Dermis microvascular lymphatic vessel endothelial cell (primary cell): Measurements from ENCODE around the gene PREP. TPM values are rescaled to one million over a fixed set of nuclear protein-coding genes. Genes with fewer than 3 reads are reported as not detected.

ENCODE experiments used
- DNase-seq, 2 donors: peaks; one replicate each; pipeline versions ENCODE4 v3.0.0 to v3.0.0-alpha.2; 2010; ENCODE audit warnings: low read depth in 2 of 2
- total RNA-seq: library from RNA; depleted of rRNA; stranded (reverse); fragments of >200 nt; gene quantifications from 2 replicates; pipeline ENCODE4 v1.2.1, GENCODE V29; 2014

Gene PREP
- total RNA-seq, 1 donor from 2014 or later = 14.4 TPM

GRCh38 chr6:105397987-105398386 is 4.9 kb downstream of the PREP start:
- peak in 1 of 2 donors; percentile 50 for DNase-seq

GRCh38 chr6:105391705-105392104 is 11.2 kb downstream of the PREP start:
- DNase-seq = no peak

GRCh38 chr6:105389543-105389942 is 13.3 kb downstream of the PREP start:
- DNase-seq = no peak

GRCh38 chr6:105388392-105388791 is 14.5 kb downstream of the PREP start:
- no peak for DNase-seq

- DNase-seq = no peak
These were observed 18.9 kb downstream of the PREP start for GRCh38 chr6:105384004-105384403.

- no peak for DNase-seq
These were observed 19.9 kb downstream of the PREP start for GRCh38 chr6:105382958-105383357.

GRCh38 chr6:105382496-105382895 is 20.4 kb downstream of the PREP start:
- DNase-seq = peak in 1 of 2 donors; percentile 26

- no peak for DNase-seq
These were observed 22.2 kb downstream of the PREP start for GRCh38 chr6:105380634-105381033.

GRCh38 chr6:105375797-105376196 is 27.1 kb downstream of the PREP start:
- no peak for DNase-seq

GRCh38 chr6:105374010-105374420 is 28.9 kb downstream of the PREP start:
- peak; percentile 16 to 56 for DNase-seq

- DNase-seq = no peak
These were observed 29.4 kb downstream of the PREP start for GRCh38 chr6:105373481-105373880.

GRCh38 chr6:105372849-105373182 is 30.1 kb downstream of the PREP start:
- no peak for DNase-seq

GRCh38 chr6:105372142-105372848 is 30.6 kb downstream of the PREP start:
- DNase-seq = no peak

GRCh38 chr6:105370351-105370750 is 32.5 kb downstream of the PREP start:
- DNase-seq = no peak

- DNase-seq = no peak
These were observed 33.7 kb downstream of the PREP start for GRCh38 chr6:105369145-105369544.

- DNase-seq = peak in 1 of 2 donors; percentile 51
These were observed 38.6 kb downstream of the PREP start for GRCh38 chr6:105364243-105364642.

- no peak for DNase-seq
These were observed 39.7 kb downstream of the PREP start for GRCh38 chr6:105363100-105363754.

GRCh38 chr6:105359419-105360370 is 43.2 kb downstream of the PREP start:
- DNase-seq = peak in 1 of 2 donors; percentile 34

- DNase-seq = no peak
These were observed 45.7 kb downstream of the PREP start for GRCh38 chr6:105357165-105357564.

- DNase-seq = no peak
These were observed 50.8 kb downstream of the PREP start for GRCh38 chr6:105352037-105352617.

GRCh38 chr6:105348897-105349296 is 54.0 kb downstream of the PREP start:
- DNase-seq = no peak

- no peak for DNase-seq
These were observed 56.8 kb downstream of the PREP start for GRCh38 chr6:105346052-105346451.
